Osteocyte (in vitro differentiated cells): ENCODE data around the gene MEGF6. TPM values are rescaled to one million over a fixed set of nuclear protein-coding genes. Genes with fewer than 3 reads are reported as not detected.

ENCODE experiments used
- DNase-seq: peaks from one replicate; pipeline ENCODE4 v3.0.0; 2021; ENCODE audit warnings: mixed read lengths; ENCODE audit not compliant: unreplicated experiment; ENCODE audit errors: extremely low spot score
- H3K27ac Mint-ChIP-seq: one replicate; pipeline ENCODE4 v1.8.0; 2021; ENCODE audit warnings: mild to moderate bottlenecking, mixed read lengths; ENCODE audit not compliant: unreplicated experiment
- H3K27me3 Mint-ChIP-seq: one replicate; pipeline ENCODE4 v1.8.0; 2021; ENCODE audit warnings: mixed read lengths; ENCODE audit not compliant: unreplicated experiment
- H3K36me3 Mint-ChIP-seq: one replicate; pipeline ENCODE4 v1.8.0; 2021; ENCODE audit warnings: mixed read lengths; ENCODE audit not compliant: unreplicated experiment
- H3K4me1 Mint-ChIP-seq: one replicate; pipeline ENCODE4 v1.8.0; 2021; ENCODE audit warnings: mixed read lengths; ENCODE audit not compliant: unreplicated experiment
- H3K4me3 Mint-ChIP-seq: one replicate; pipeline ENCODE4 v1.8.0; 2021; ENCODE audit warnings: mild to moderate bottlenecking, moderate library complexity, mixed read lengths; ENCODE audit not compliant: unreplicated experiment
- H3K9me3 Mint-ChIP-seq: one replicate; pipeline ENCODE4 v1.8.0; 2021; ENCODE audit warnings: mixed read lengths; ENCODE audit not compliant: unreplicated experiment
- CTCF ChIP-seq: fragments of 200-600 bp; sonication (generic); IDR thresholded peaks from 2 replicates; pipeline ENCODE4 v1.5.0; 2021; ENCODE audit warnings: antibody characterized with exemption, mild to moderate bottlenecking, moderate library complexity
- total RNA-seq: library from RNA; stranded (reverse); gene quantifications from 2 replicates; pipeline ENCODE4 v1.2.1, GENCODE V29; 2021

MEGF6 gene
- total RNA-seq, 1 donor from 2014 or later, result 255 TPM

GRCh38 chr1:3444298-3444697 lies 167.0 kb downstream of the MEGF6 start:
- peaks cover 37% of the 10 kb centered on the region for H3K27me3 Mint-ChIP-seq

GRCh38 chr1:3443807-3444206 lies 167.5 kb downstream of the MEGF6 start:
- H3K9me3 Mint-ChIP-seq, result peaks cover 15% of the 10 kb centered on the region
- DNase-seq, result no peak
- H3K4me1 Mint-ChIP-seq, result peaks cover under 1% of the 10 kb centered on the region
- no peak overlapping the region for H3K27ac Mint-ChIP-seq
- peaks cover 3% of the 10 kb centered on the region for H3K36me3 Mint-ChIP-seq
- H3K4me3 Mint-ChIP-seq, result no peak overlapping the region
- no peak for TF ChIP-seq CTCF
- H3K27me3 Mint-ChIP-seq, result peaks cover 37% of the 10 kb centered on the region

More at GRCh38 chr1:3444298-3444697, 167.0 kb downstream of the MEGF6 start:
- Mint-ChIP-seq H3K4me3 (no peak overlapping the region), H3K36me3 (peaks cover 3% of the 10 kb centered on the region), H3K9me3 (peaks cover 15% of the 10 kb centered on the region), H3K27ac (no peak overlapping the region), H3K4me1 (peaks cover 2% of the 10 kb centered on the region)
- no peak for DNase-seq
- no peak for TF ChIP-seq CTCF

GRCh38 chr1:3442901-3443300 lies 168.4 kb downstream of the MEGF6 start:
- TF ChIP-seq CTCF, result no peak
- no peak overlapping the region for H3K27ac Mint-ChIP-seq
- H3K4me3 Mint-ChIP-seq, result no peak overlapping the region
- H3K36me3 Mint-ChIP-seq, result peaks cover 3% of the 10 kb centered on the region
- H3K4me1 Mint-ChIP-seq, result no peaks in the 10 kb centered on the region
- no peak for DNase-seq
- peaks cover 12% of the 10 kb centered on the region for H3K9me3 Mint-ChIP-seq
- peaks cover 32% of the 10 kb centered on the region for H3K27me3 Mint-ChIP-seq

DNA sequence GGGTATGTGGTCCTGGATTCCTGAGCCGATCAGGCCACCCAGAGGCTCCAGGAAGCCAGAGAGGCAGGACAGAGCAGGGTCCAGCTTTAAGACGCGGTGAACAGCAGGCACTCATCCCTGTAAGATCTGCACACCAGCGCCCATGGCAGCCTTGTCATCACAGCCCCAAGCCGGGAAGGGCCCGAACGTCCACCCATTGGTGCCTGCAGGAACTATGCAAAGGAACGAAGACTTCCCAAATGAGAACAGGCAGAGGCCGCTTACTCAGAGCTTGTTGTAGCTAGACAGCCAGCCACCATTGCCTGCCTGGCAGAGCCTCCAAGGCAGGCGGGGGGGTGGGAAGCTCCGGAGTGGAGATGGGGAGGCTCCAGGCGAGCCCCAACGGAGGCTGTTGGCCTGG lies 169.0 kb downstream of the MEGF6 start:
- H3K4me1 Mint-ChIP-seq, result no peaks in the 10 kb centered on the region
- H3K9me3 Mint-ChIP-seq, result peaks cover 8% of the 10 kb centered on the region
- no peak for TF ChIP-seq CTCF
- H3K27ac Mint-ChIP-seq, result no peak overlapping the region
- H3K36me3 Mint-ChIP-seq, result peaks cover 3% of the 10 kb centered on the region
- no peak overlapping the region for H3K4me3 Mint-ChIP-seq
- no peak for DNase-seq
- peaks cover 27% of the 10 kb centered on the region for H3K27me3 Mint-ChIP-seq

GRCh38 chr1:3441880-3442279 lies 169.4 kb downstream of the MEGF6 start:
- Mint-ChIP-seq H3K9me3 (peaks cover 4% of the 10 kb centered on the region), H3K4me1 (no peaks in the 10 kb centered on the region), H3K27ac (no peak overlapping the region), H3K36me3 (peaks cover 2% of the 10 kb centered on the region), H3K27me3 (peaks cover 23% of the 10 kb centered on the region), H3K4me3 (no peak overlapping the region)
- DNase-seq, result no peak
- no peak for TF ChIP-seq CTCF
